NB4 (cell line): ENCODE results near the gene TNKS1BP1.

Experiments used
- DNase-seq: peaks from one replicate; pipeline ENCODE4 v3.0.0; 2010; ENCODE audit warnings: low read depth
- H3K4me3 ChIP-seq: one replicate; pipeline ENCODE4 v1.5.1; 2011; ENCODE audit warnings: mild to moderate bottlenecking, low read depth, low read length, moderate library complexity
- MYC ChIP-seq: IDR thresholded peaks from 2 replicates; pipeline ENCODE4 v1.6.1; 2011; ENCODE audit warnings: low read depth, low read length
- POLR2A ChIP-seq: IDR thresholded peaks from 2 replicates; pipeline ENCODE4 v1.6.1; 2011; ENCODE audit warnings: mild to moderate bottlenecking; ENCODE audit not compliant: insufficient read length; ENCODE audit errors: extremely low read depth
- TF ChIP-seq, protein P1 (sequence below): IDR thresholded peaks from 2 replicates; pipeline ENCODE4 v1.6.1; 2011; ENCODE audit warnings: low read depth, low read length
- TF ChIP-seq, protein P2 (sequence below): IDR thresholded peaks from one replicate; pipeline ENCODE4 v1.5.1; 2012; ENCODE audit warnings: low read depth, low read length

Gene TNKS1BP1

GRCh38 chr11:57266157-57266556 lies 58.6 kb downstream of the TNKS1BP1 start:
- DNase-seq: no peak
- H3K4me3 ChIP-seq: no peak overlapping the region
- TF ChIP-seq MYC (no peak), POLR2A (no peak)
- TF ChIP-seq, protein P1, sequence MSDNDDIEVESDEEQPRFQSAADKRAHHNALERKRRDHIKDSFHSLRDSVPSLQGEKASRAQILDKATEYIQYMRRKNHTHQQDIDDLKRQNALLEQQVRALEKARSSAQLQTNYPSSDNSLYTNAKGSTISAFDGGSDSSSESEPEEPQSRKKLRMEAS: no peak
- TF ChIP-seq, protein P2, sequence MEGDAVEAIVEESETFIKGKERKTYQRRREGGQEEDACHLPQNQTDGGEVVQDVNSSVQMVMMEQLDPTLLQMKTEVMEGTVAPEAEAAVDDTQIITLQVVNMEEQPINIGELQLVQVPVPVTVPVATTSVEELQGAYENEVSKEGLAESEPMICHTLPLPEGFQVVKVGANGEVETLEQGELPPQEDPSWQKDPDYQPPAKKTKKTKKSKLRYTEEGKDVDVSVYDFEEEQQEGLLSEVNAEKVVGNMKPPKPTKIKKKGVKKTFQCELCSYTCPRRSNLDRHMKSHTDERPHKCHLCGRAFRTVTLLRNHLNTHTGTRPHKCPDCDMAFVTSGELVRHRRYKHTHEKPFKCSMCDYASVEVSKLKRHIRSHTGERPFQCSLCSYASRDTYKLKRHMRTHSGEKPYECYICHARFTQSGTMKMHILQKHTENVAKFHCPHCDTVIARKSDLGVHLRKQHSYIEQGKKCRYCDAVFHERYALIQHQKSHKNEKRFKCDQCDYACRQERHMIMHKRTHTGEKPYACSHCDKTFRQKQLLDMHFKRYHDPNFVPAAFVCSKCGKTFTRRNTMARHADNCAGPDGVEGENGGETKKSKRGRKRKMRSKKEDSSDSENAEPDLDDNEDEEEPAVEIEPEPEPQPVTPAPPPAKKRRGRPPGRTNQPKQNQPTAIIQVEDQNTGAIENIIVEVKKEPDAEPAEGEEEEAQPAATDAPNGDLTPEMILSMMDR: no peak

DNA sequence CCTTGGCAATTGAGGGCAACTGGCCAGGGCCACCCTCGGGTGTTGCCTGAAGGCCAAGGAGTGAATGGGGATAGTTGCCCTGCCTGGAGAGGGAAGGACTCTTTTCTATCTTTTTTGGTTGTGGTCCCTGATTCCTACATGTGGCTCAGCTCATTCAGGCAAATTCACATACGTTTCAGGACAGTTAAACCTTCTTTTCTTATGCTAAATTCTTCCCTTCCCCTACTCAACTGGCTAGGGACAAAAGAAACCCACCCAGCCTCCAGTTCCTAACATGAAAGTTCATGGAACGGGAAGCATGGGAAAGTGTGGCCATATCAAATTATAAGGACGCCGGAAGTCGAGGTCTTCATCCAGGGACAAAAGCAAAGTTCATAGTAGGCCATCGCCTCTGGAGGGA lies 61.4 kb downstream of the TNKS1BP1 start:
- no peak for DNase-seq

GRCh38 chr11:57262157-57262556 lies 62.6 kb downstream of the TNKS1BP1 start:
- TF ChIP-seq, protein P2: no peak
- TF ChIP-seq MYC: no peak
- no peak for TF ChIP-seq POLR2A
- TF ChIP-seq, protein P1: no peak
- H3K4me3 ChIP-seq: no peak overlapping the region
- DNase-seq: no peak

More for the DNA sequence above, 61.4 kb downstream of the TNKS1BP1 start:
- TF ChIP-seq, protein P1: no peak
- TF ChIP-seq, protein P2: no peak
- TF ChIP-seq POLR2A: no peak
- no peak for TF ChIP-seq MYC
- H3K4me3 ChIP-seq: no peak overlapping the region

DNA sequence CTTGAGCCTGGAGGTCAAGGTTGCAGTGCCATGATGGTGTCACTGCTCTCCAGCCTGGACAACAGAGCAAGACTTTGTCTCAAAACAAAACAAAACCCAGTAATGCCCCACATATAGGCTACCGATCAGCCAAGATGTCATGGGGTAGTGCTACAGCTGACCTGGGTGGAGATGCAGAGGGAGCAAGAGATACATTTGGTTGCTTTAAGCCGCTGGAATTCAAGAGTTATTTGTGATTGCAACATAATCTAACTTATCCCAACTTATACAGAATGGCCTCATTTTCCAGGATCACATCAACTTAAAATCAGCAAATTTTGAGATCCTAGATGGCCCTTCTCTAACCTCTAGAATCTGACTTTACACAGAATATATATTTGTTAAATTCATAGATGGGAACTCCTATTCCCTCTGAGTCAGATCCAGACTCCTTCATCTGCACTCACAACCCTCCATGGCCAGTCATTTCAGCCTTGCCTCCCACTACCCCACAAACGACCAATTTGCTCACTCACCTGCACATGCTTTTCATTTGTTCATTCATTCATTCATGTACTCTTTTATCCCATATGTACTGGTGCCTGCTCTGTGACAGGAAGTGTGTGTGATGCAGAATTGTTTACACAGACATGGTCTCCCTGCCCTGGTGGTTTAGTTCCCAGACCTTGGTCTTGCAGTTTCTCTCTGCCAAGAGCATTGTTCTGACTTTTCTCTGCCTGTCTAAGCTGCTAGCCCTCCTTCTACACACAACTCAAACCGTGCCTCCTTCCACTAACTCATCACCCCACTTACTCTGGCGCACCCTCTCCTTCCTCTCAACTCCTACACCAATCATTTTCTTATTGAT lies 63.6 kb downstream of the TNKS1BP1 start:
- DNase-seq: no peak

GRCh38 chr11:57256119-57256518 lies 68.6 kb downstream of the TNKS1BP1 start:
- TF ChIP-seq MYC: no peak
- TF ChIP-seq, protein P1: no peak
- no peak overlapping the region for H3K4me3 ChIP-seq
- DNase-seq: no peak

More for the DNA sequence above, 63.6 kb downstream of the TNKS1BP1 start:
- no peak overlapping the region for H3K4me3 ChIP-seq
- TF ChIP-seq MYC: no peak
- TF ChIP-seq, protein P1: no peak
- TF ChIP-seq, protein P2: no peak
- no peak for TF ChIP-seq POLR2A

- no peak for TF ChIP-seq POLR2A
- TF ChIP-seq, protein P2: no peak
- TF ChIP-seq, protein P1: no peak
- no peak for TF ChIP-seq MYC
- H3K4me3 ChIP-seq: no peak overlapping the region
- no peak for DNase-seq
Observed at GRCh38 chr11:57255618-57256017, 69.1 kb downstream of the TNKS1BP1 start.
